Ishikawa (cell line): ENCODE measurements around the gene UPP2.

Experiments used
- CEBPB ChIP-seq: IDR thresholded peaks from 2 replicates; pipeline ENCODE4 v1.6.1; 2012
- CREB1 ChIP-seq: IDR thresholded peaks from 2 replicates; pipeline ENCODE4 v1.6.1; 2012; ENCODE audit warnings: low read depth
- EGR1 ChIP-seq: IDR thresholded peaks from 2 replicates; pipeline ENCODE4 v1.6.1; 2012
- EP300 ChIP-seq: IDR thresholded peaks from 2 replicates; pipeline ENCODE4 v1.6.1; 2012; ENCODE audit warnings: borderline replicate concordance
- FOXM1 ChIP-seq: IDR thresholded peaks from 2 replicates; pipeline ENCODE4 v1.6.1; 2012; ENCODE audit warnings: low read depth, borderline replicate concordance
- MAX ChIP-seq: IDR thresholded peaks from 2 replicates; pipeline ENCODE4 v1.6.1; 2012
- NFIC ChIP-seq: IDR thresholded peaks from 2 replicates; pipeline ENCODE4 v1.6.1; 2012
- RAD21 ChIP-seq: IDR thresholded peaks from 2 replicates; pipeline ENCODE4 v1.6.1; 2012; ENCODE audit warnings: low read depth
- REST ChIP-seq: IDR thresholded peaks from 2 replicates; pipeline ENCODE4 v1.6.1; 2012; ENCODE audit warnings: low read depth, mild to moderate bottlenecking
- TAF1 ChIP-seq: IDR thresholded peaks from 2 replicates; pipeline ENCODE4 v1.6.1; 2012; ENCODE audit warnings: low read depth, mild to moderate bottlenecking
- TCF12 ChIP-seq: IDR thresholded peaks from 2 replicates; pipeline ENCODE4 v1.6.1; 2012; ENCODE audit warnings: low read depth
- TEAD4 ChIP-seq: IDR thresholded peaks from 2 replicates; pipeline ENCODE4 v1.6.1; 2012
- USF1 ChIP-seq: IDR thresholded peaks from 2 replicates; pipeline ENCODE4 v1.6.1; 2012
- YY1 ChIP-seq: IDR thresholded peaks from 2 replicates; pipeline ENCODE4 v1.6.1; 2012; ENCODE audit warnings: low read depth
- ZBTB7A ChIP-seq: IDR thresholded peaks from 2 replicates; pipeline ENCODE4 v1.6.1; 2012; ENCODE audit warnings: low read depth

UPP2 gene

GRCh38 chr2:158114516-158114915, 12.8 kb downstream of the UPP2 start:
- TF ChIP-seq RAD21 = no peak
- TF ChIP-seq EGR1 = no peak
- no peak for TF ChIP-seq YY1
- TF ChIP-seq MAX = no peak
- TF ChIP-seq USF1 = no peak
- no peak for TF ChIP-seq REST
- TF ChIP-seq FOXM1 = no peak
- no peak for TF ChIP-seq CREB1
- no peak for TF ChIP-seq TEAD4
- TF ChIP-seq ZBTB7A = no peak
- TF ChIP-seq CEBPB = no peak
- no peak for TF ChIP-seq TAF1
- no peak for TF ChIP-seq EP300

- TF ChIP-seq TEAD4 (no peak), FOXM1 (no peak), USF1 (no peak), TCF12 (no peak), ZBTB7A (no peak), CREB1 (no peak), EGR1 (no peak), CEBPB (no peak)
Observed at GRCh38 chr2:158115202-158115767, 13.6 kb downstream of the UPP2 start.

- TF ChIP-seq TEAD4 = no peak
- TF ChIP-seq YY1 = no peak
- no peak for TF ChIP-seq TCF12
- no peak for TF ChIP-seq RAD21
- TF ChIP-seq ZBTB7A = no peak
- no peak for TF ChIP-seq FOXM1
- TF ChIP-seq NFIC = no peak
- no peak for TF ChIP-seq CREB1
- no peak for TF ChIP-seq MAX
- TF ChIP-seq EGR1 = no peak
- no peak for TF ChIP-seq CEBPB
- TF ChIP-seq USF1 = no peak
- no peak for TF ChIP-seq TAF1
- TF ChIP-seq REST = no peak
- TF ChIP-seq EP300 = no peak
Observed at GRCh38 chr2:158116936-158117335, 15.3 kb downstream of the UPP2 start.

GRCh38 chr2:158120102-158120501, 18.4 kb downstream of the UPP2 start:
- TF ChIP-seq TAF1 (no peak), MAX (no peak), CEBPB (no peak), TEAD4 (no peak), TCF12 (no peak), NFIC (no peak), USF1 (no peak), EP300 (no peak)

GRCh38 chr2:158120664-158121641, 19.3 kb downstream of the UPP2 start:
- TF ChIP-seq EP300 = no peak
- TF ChIP-seq RAD21 = no peak
- no peak for TF ChIP-seq TEAD4
- no peak for TF ChIP-seq TAF1
- no peak for TF ChIP-seq REST
